Placental pericyte (primary cell): Measurements from ENCODE around the gene IL6. TPM values are rescaled to one million over a fixed set of nuclear protein-coding genes. Genes with fewer than 3 reads are reported as not detected.

Experiments
- total RNA-seq: library from RNA; depleted of rRNA; stranded (reverse); fragments of >200 nt; gene quantifications from 2 replicates; pipeline ENCODE4 v1.2.3, GENCODE V29; 2012

The IL6 gene
- total RNA-seq, result 64.7 and 659 TPM in 2 replicates

GRCh38 chr7:22726907-22727713 is at the start of gene IL6:
TSS of gene IL6 (plus strand) at chr7:22727200. CDS start at chr7:22727263, 63 bp downstream.

Other genes starting within 250 kb of the IL6 start
- gene STEAP1B, start 227.0 kb upstream of the IL6 start, total RNA-seq, result 2.2 and 8.4 TPM in 2 replicates
- gene TOMM7, start 95.6 kb downstream of the IL6 start, total RNA-seq, result 67.4 and 134 TPM in 2 replicates